Smooth muscle cell (in vitro differentiated cells): Measurements from ENCODE around the gene EPHB4. TPM values are rescaled to one million over a fixed set of nuclear protein-coding genes. Genes with fewer than 3 reads are reported as not detected.

Source experiments
- DNase-seq: peaks from one replicate; lab custom pipeline; 2025; ENCODE audit not compliant: unreplicated experiment; lab: John Stamatoyannopoulos, UW
- H2AFZ ChIP-seq: fragments of 200-600 bp; sonication (generic); 2 replicates; pipeline ENCODE4 v1.6.0; 2016; ENCODE audit warnings: antibody characterized with exemption, low read depth, mild to moderate bottlenecking
- H3F3A ChIP-seq: fragments of 200-600 bp; sonication (generic); 2 replicates; pipeline ENCODE4 v1.6.0; 2017; ENCODE audit warnings: antibody characterized with exemption, low read depth
- H3K27ac ChIP-seq: fragments of 200-600 bp; sonication (generic); 2 replicates; pipeline ENCODE4 v1.5.1; 2016; ENCODE audit warnings: low read depth, mild to moderate bottlenecking
- H3K27me3 ChIP-seq: fragments of 200-600 bp; sonication (generic); 2 replicates; pipeline ENCODE4 v1.6.1; 2016; ENCODE audit warnings: low read depth, mild to moderate bottlenecking
- H3K36me3 ChIP-seq: fragments of 200-600 bp; sonication (generic); 2 replicates; pipeline ENCODE4 v1.5.1; 2016; ENCODE audit warnings: low read depth
- H3K4me1 ChIP-seq: fragments of 200-600 bp; sonication (generic); 2 replicates; pipeline ENCODE4 v1.5.1; 2016; ENCODE audit warnings: low read depth
- H3K4me2 ChIP-seq: fragments of 200-600 bp; sonication (generic); 2 replicates; pipeline ENCODE4 v1.6.0; 2016; ENCODE audit warnings: mild to moderate bottlenecking
- H3K4me3 ChIP-seq: fragments of 200-600 bp; sonication (generic); 2 replicates; pipeline ENCODE4 v1.5.1; 2016; ENCODE audit warnings: mild to moderate bottlenecking
- H3K79me2 ChIP-seq: fragments of 200-600 bp; sonication (generic); 2 replicates; pipeline ENCODE4 v1.6.0; 2016; ENCODE audit warnings: low read depth, mild to moderate bottlenecking
- H3K9ac ChIP-seq: fragments of 200-600 bp; sonication (generic); 2 replicates; pipeline ENCODE4 v1.6.0; 2016; ENCODE audit warnings: low read depth
- H3K9me3 ChIP-seq: fragments of 200-600 bp; sonication (generic); replicated peaks from 2 replicates; pipeline ENCODE4 v1.5.1; 2016; ENCODE audit warnings: low read depth
- H4K20me1 ChIP-seq: fragments of 200-600 bp; sonication (generic); 2 replicates; pipeline ENCODE4 v1.6.0; 2016; ENCODE audit warnings: low read depth
- CTCF ChIP-seq: fragments of 200-600 bp; sonication (generic); IDR thresholded peaks from 2 replicates; pipeline ENCODE4 v1.5.1; 2017; ENCODE audit warnings: borderline replicate concordance, mild to moderate bottlenecking, antibody characterized with exemption; ENCODE audit not compliant: insufficient read depth, poor library complexity, severe bottlenecking
- WGBS: methylation state at CpG from one replicate; pipeline ENCODE4 v1.1.7; 2016; ENCODE audit warnings: low lambda C conversion rate; 5-methylcytosine and 5-hydroxymethylcytosine counted together
- polyA plus RNA-seq: library from polyadenylated mRNA; unstranded; fragments of >200 nt; fragmentation: Nextera tagmentation; extraction: Ambion mirVana; gene quantifications from 2 replicates; pipeline ENCODE4 v1.2.1, GENCODE V29; 2016
- total RNA-seq: library from RNA; depleted of rRNA; stranded (reverse); fragments of >200 nt; gene quantifications from 2 replicates; pipeline ENCODE4 v1.2.3, GENCODE V29; 2014

EPHB4 gene
- total and polyA plus RNA-seq, 2 experiments from 2014 or later = 49.4 to 50.5 TPM

- H3K4me3 ChIP-seq = no peak overlapping the region
- H2AFZ ChIP-seq = no peak overlapping the region
- H3K36me3 ChIP-seq = no peaks in the 10 kb centered on the region
- no peak for TF ChIP-seq CTCF
- H3K9me3 ChIP-seq = no peaks in the 10 kb centered on the region
- H3K4me2 ChIP-seq = no peak overlapping the region
- 88% methylated on average over 11 of the region's 17 CpGs for WGBS
- H3K27me3 ChIP-seq = no peaks in the 10 kb centered on the region
- no peaks in the 10 kb centered on the region for H3K79me2 ChIP-seq
- no peaks in the 10 kb centered on the region for H4K20me1 ChIP-seq
- no peaks in the 10 kb centered on the region for H3K4me1 ChIP-seq
- no peak overlapping the region for H3K9ac ChIP-seq
- DNase-seq = no peak
- no peak overlapping the region for H3K27ac ChIP-seq
- H3F3A ChIP-seq = no peaks in the 10 kb centered on the region
Measured at GRCh38 chr7:100779359-100779758, 48.0 kb downstream of the EPHB4 start.

- Histone ChIP-seq H3K4me3 (no peak overlapping the region), H3K27me3 (no peaks in the 10 kb centered on the region), H3K79me2 (no peaks in the 10 kb centered on the region), H3K4me2 (no peak overlapping the region), H4K20me1 (no peaks in the 10 kb centered on the region), H3F3A (no peaks in the 10 kb centered on the region), H3K9me3 (no peaks in the 10 kb centered on the region), H2AFZ (no peak overlapping the region), H3K36me3 (no peaks in the 10 kb centered on the region), H3K9ac (no peak overlapping the region), H3K27ac (no peak overlapping the region), H3K4me1 (no peaks in the 10 kb centered on the region)
- 72% methylated on average over 6 of the region's 6 CpGs for WGBS
- DNase-seq = no peak
- no peak for TF ChIP-seq CTCF
Measured at GRCh38 chr7:100778061-100778621, 49.2 kb downstream of the EPHB4 start.

- Histone ChIP-seq H3K27ac (no peak overlapping the region), H3K4me2 (no peak overlapping the region), H3F3A (no peaks in the 10 kb centered on the region), H2AFZ (no peak overlapping the region), H3K9ac (no peak overlapping the region), H3K4me3 (no peak overlapping the region), H3K36me3 (no peaks in the 10 kb centered on the region), H4K20me1 (no peaks in the 10 kb centered on the region), H3K27me3 (no peaks in the 10 kb centered on the region), H3K79me2 (no peaks in the 10 kb centered on the region), H3K4me1 (no peaks in the 10 kb centered on the region), H3K9me3 (no peaks in the 10 kb centered on the region)
- TF ChIP-seq CTCF = no peak
- no peak for DNase-seq
- WGBS = 85% methylated on average over 9 of the region's 9 CpGs
Measured at GRCh38 chr7:100773491-100773890, 53.8 kb downstream of the EPHB4 start.

- H4K20me1 ChIP-seq = no peaks in the 10 kb centered on the region
- no peak overlapping the region for H3K4me3 ChIP-seq
- H3K79me2 ChIP-seq = no peaks in the 10 kb centered on the region
- H3K9me3 ChIP-seq = no peaks in the 10 kb centered on the region
- no peak for TF ChIP-seq CTCF
- H3K36me3 ChIP-seq = no peaks in the 10 kb centered on the region
- no peaks in the 10 kb centered on the region for H3K4me1 ChIP-seq
- no peaks in the 10 kb centered on the region for H3K27me3 ChIP-seq
- no peaks in the 10 kb centered on the region for H3F3A ChIP-seq
- no peak overlapping the region for H3K27ac ChIP-seq
- 89% methylated on average over 7 of the region's 7 CpGs for WGBS
- no peak overlapping the region for H2AFZ ChIP-seq
- no peak overlapping the region for H3K4me2 ChIP-seq
- H3K9ac ChIP-seq = no peak overlapping the region
- DNase-seq = no peak
Measured at GRCh38 chr7:100768784-100769183, 58.5 kb downstream of the EPHB4 start.
